CD4-positive, alpha-beta T cell (primary cell): ENCODE results near the gene MEX3C. TPM values are rescaled to one million over a fixed set of nuclear protein-coding genes. Genes with fewer than 3 reads are reported as not detected.

Experiments used
- ATAC-seq: fragments of 200-7000 bp; cut with Tn5 transposase; one replicate; pipeline ENCODE4 v1.10.0; 2022; ENCODE audit warnings: mild to moderate bottlenecking; ENCODE audit not compliant: poor library complexity
- CTCF ChIA-PET: fragments of 350-600 bp; sonication (Branson Sonifier 250); formaldehyde crosslinking; loops from one replicate; lab custom pipeline; 2021; ENCODE audit warnings: antibody characterized with exemption, inconsistent platforms; lab: Charles Lee
- POLR2A ChIA-PET: fragments of 350-600 bp; sonication (Branson Sonifier 250); formaldehyde crosslinking; loops from one replicate; lab custom pipeline; 2021; ENCODE audit warnings: antibody characterized with exemption, inconsistent platforms; lab: Charles Lee
- DNase-seq, 14 experiments: peaks; one replicate each; pipeline ENCODE4 v3.0.0-alpha.2; 2013 to 2020; ENCODE audit warnings: mixed read lengths in 2 of 14
- H3K27ac ChIP-seq, 2 donors: one replicate each; pipeline versions ENCODE4 v1.5.1 to v1.7.0; 2013; ENCODE audit warnings: low read length in 2 of 2, low read depth in 1 of 2, mild to moderate bottlenecking in 1 of 2
- H3K27me3 ChIP-seq, 2 experiments: 1 replicate in 1 of 2; 2 replicates in 1 of 2; pipeline versions ENCODE4 v1.6.1 to v1.7.0; 2013; ENCODE audit warnings: low read length in 2 of 2, control low read depth in 1 of 2, mild to moderate bottlenecking in 1 of 2, moderate library complexity in 1 of 2; ENCODE audit not compliant: insufficient read depth in 2 of 2, control insufficient read depth in 1 of 2
- H3K36me3 ChIP-seq: one replicate; pipeline ENCODE4 v1.6.1; 2013; ENCODE audit warnings: low read length, control low read depth; ENCODE audit not compliant: insufficient read depth
- H3K4me1 ChIP-seq: one replicate; pipeline ENCODE4 v1.6.1; 2013; ENCODE audit warnings: low read length, control low read depth; ENCODE audit not compliant: insufficient read depth
- H3K4me3 ChIP-seq: one replicate; pipeline ENCODE4 v1.5.1; 2013; ENCODE audit warnings: mild to moderate bottlenecking, low read length, moderate library complexity
- H3K9me3 ChIP-seq, 2 experiments: 1 replicate in 1 of 2; 2 replicates in 1 of 2; pipeline versions ENCODE4 v1.6.1 to v1.7.0; 2013; ENCODE audit warnings: low read length in 2 of 2, mild to moderate bottlenecking in 2 of 2, control low read depth in 1 of 2, moderate library complexity in 1 of 2; ENCODE audit not compliant: control insufficient read depth in 1 of 2, insufficient read depth in 1 of 2
- H3K27ac Mint-ChIP-seq: one replicate; pipeline ENCODE4 v1.8.0; 2020; ENCODE audit warnings: mixed read lengths
- H3K27me3 Mint-ChIP-seq: one replicate; pipeline ENCODE4 v1.8.0; 2021; ENCODE audit warnings: mixed read lengths
- H3K36me3 Mint-ChIP-seq: one replicate; pipeline ENCODE4 v1.8.0; 2021; ENCODE audit warnings: low read depth, mixed read lengths
- H3K4me1 Mint-ChIP-seq: one replicate; pipeline ENCODE4 v1.8.0; 2021; ENCODE audit warnings: low read depth, mixed read lengths
- H3K4me3 Mint-ChIP-seq: one replicate; pipeline ENCODE4 v1.8.0; 2020; ENCODE audit warnings: mild to moderate bottlenecking, mixed read lengths
- H3K9me3 Mint-ChIP-seq: one replicate; pipeline ENCODE4 v1.8.0; 2020; ENCODE audit warnings: mixed read lengths
- CTCF ChIP-seq: fragments of 200-600 bp; IDR thresholded peaks from one replicate; pipeline ENCODE4 v1.8.0; 2022; ENCODE audit warnings: antibody characterized with exemption, mild to moderate bottlenecking
- intact Hi-C, 2 experiments: fragments of 100-400 bp; cut with DNase I in 1 of 2; cut with micrococcal nuclease in 1 of 2; formaldehyde crosslinking; loops; one replicate each; pipeline versions ENCODE4 v1.15.1 to v1.9.0; 2023 to 2025; cut with DNase I, micrococcal nuclease
- polyA plus RNA-seq, 2 donors: library from polyadenylated mRNA; unstranded; fragments of 120-200 nt; gene quantifications; one replicate each; pipeline ENCODE4 v1.2.1, GENCODE V29; 2013
- total RNA-seq, 174 experiments: library from RNA in 2 of 174; stranded (reverse) in 2 of 174; gene quantifications; one replicate each; pipeline ENCODE4 v1.2.3 and lab custom pipeline; 2021 to 2026

MEX3C gene
- total RNA-seq = 10 to 100 TPM; 70.8 to 76.1 TPM
- polyA plus RNA-seq (2013, experiment 1 of 2) = 39.0 TPM
- polyA plus RNA-seq (2013, experiment 2 of 2) = 43.3 TPM
- 86.7 to 269 (median 120) reads per million in 172 experiments for total RNA-seq (lab: John Stamatoyannopoulos, UW)

- no peaks in the 10 kb centered on the region for H3K27me3 ChIP-seq
- no peaks in the 10 kb centered on the region for H3K36me3 ChIP-seq
- Mint-ChIP-seq H3K4me3 (peak within 1 kb of the TSS; percentile 94), H3K4me1 (peaks cover 32% of the 10 kb centered on the region), H3K9me3 (no peaks in the 10 kb centered on the region), H3K27ac (peak within 1 kb of the TSS; percentile 96), H3K36me3 (peaks cover 24% of the 10 kb centered on the region), H3K27me3 (no peaks in the 10 kb centered on the region)
- POLR2A ChIA-PET = interaction anchor here (0.7 to 6.2 kb wide), 13 partner anchors 8 to 321 kb away, joined by 3 to 85 read pairs (median 3); partner anchors contain the start of genes ELAC1, ME2 and SMAD4
- intact Hi-C loops = loop anchor here (2.0 to 10.0 kb wide), 8 partner anchors 19 to 913 kb away; partner anchors contain the start of genes CXXC1 (in 2 of the 2), ME2 (in 2 of the 2), ELAC1 (in 1 of the 2) and MBD1 (in 1 of the 2)
- peak within 1 kb of the TSS; percentile 88 for H3K4me3 ChIP-seq
- peak; percentile 97 to 99 (median 99) for DNase-seq
- peak within 1 kb of the TSS; percentile 83 to 86 for H3K27ac ChIP-seq
- peak; percentile 83 for ATAC-seq
- peaks cover 17% of the 10 kb centered on the region for H3K4me1 ChIP-seq
- CTCF ChIA-PET = interaction anchor here (1.3 to 1.7 kb wide), 2 partner anchors 44 to 45 kb away, joined by 4 to 6 read pairs; no protein-coding TSS in a partner anchor
- peak; percentile 31 for TF ChIP-seq CTCF
- H3K9me3 ChIP-seq = no peaks in the 10 kb centered on the region
Observed at GRCh38 chr18:51197661-51198424, at the start of gene MEX3C. Gene MEX3C (minus strand): TSS chr18:51197681. CDS start chr18:51197320, 361 bp downstream.

- POLR2A ChIA-PET = no interaction called here
- Histone ChIP-seq H3K4me3 (no peak overlapping the region), H3K4me1 (no peaks in the 10 kb centered on the region), H3K27me3 (no peaks in the 10 kb centered on the region), H3K9me3 (no peaks in the 10 kb centered on the region), H3K27ac (no peak overlapping the region), H3K36me3 (no peaks in the 10 kb centered on the region)
- no peaks in the 10 kb centered on the region for H3K36me3 Mint-ChIP-seq
- no peak overlapping the region for H3K27ac Mint-ChIP-seq
- H3K9me3 Mint-ChIP-seq = no peaks in the 10 kb centered on the region
- no peaks in the 10 kb centered on the region for H3K4me1 Mint-ChIP-seq
- H3K27me3 Mint-ChIP-seq = no peaks in the 10 kb centered on the region
- CTCF ChIA-PET = interaction anchor here (0.6 kb wide), 1 partner anchor 24 kb away, joined by 3 read pairs; no protein-coding TSS in a partner anchor
- no peak for ATAC-seq
- no peak for TF ChIP-seq CTCF
- H3K4me3 Mint-ChIP-seq = no peak overlapping the region
- DNase-seq = no peak
- intact Hi-C loops = no loop called here
Observed at GRCh38 chr18:51241226-51241625, 43.7 kb upstream of the MEX3C start.

- Mint-ChIP-seq H3K36me3 (no peaks in the 10 kb centered on the region), H3K27ac (no peak overlapping the region), H3K4me1 (no peaks in the 10 kb centered on the region), H3K4me3 (no peak overlapping the region), H3K9me3 (no peaks in the 10 kb centered on the region), H3K27me3 (peaks cover 4% of the 10 kb centered on the region)
- no peak overlapping the region for H3K27ac ChIP-seq
- no peaks in the 10 kb centered on the region for H3K4me1 ChIP-seq
- H3K27me3 ChIP-seq = no peaks in the 10 kb centered on the region
- ATAC-seq (no peak), DNase-seq (no peak)
- ChIA-PET CTCF (no interaction called here), POLR2A (no interaction called here)
- intact Hi-C loops = no loop called here
- no peaks in the 10 kb centered on the region for H3K36me3 ChIP-seq
- no peak overlapping the region for H3K4me3 ChIP-seq
- no peak for TF ChIP-seq CTCF
- no peaks in the 10 kb centered on the region for H3K9me3 ChIP-seq
Observed at GRCh38 chr18:51236225-51236624, 38.7 kb upstream of the MEX3C start.
